Hematopoietic multipotent progenitor cell (in vitro differentiated cells): Measurements from ENCODE around the gene MCRS1. TPM values are rescaled to one million over a fixed set of nuclear protein-coding genes. Genes with fewer than 3 reads are reported as not detected.
A peak's percentile ranks its signal among the peaks of the same experiment; 100 is the strongest.

Experiments
- DNase-seq, 3 donors: peaks; one replicate each; pipeline ENCODE4 v3.0.0-alpha.2; 2011 to 2015; ENCODE audit warnings: low read depth in 2 of 3, low spot score in 2 of 3
- total RNA-seq: library from RNA; depleted of rRNA; stranded (reverse); fragments of >200 nt; gene quantifications from one replicate; pipeline ENCODE4 v1.2.3, GENCODE V29; 2012

Gene MCRS1
- total RNA-seq, 1 donor = 79.2 TPM

DNA sequence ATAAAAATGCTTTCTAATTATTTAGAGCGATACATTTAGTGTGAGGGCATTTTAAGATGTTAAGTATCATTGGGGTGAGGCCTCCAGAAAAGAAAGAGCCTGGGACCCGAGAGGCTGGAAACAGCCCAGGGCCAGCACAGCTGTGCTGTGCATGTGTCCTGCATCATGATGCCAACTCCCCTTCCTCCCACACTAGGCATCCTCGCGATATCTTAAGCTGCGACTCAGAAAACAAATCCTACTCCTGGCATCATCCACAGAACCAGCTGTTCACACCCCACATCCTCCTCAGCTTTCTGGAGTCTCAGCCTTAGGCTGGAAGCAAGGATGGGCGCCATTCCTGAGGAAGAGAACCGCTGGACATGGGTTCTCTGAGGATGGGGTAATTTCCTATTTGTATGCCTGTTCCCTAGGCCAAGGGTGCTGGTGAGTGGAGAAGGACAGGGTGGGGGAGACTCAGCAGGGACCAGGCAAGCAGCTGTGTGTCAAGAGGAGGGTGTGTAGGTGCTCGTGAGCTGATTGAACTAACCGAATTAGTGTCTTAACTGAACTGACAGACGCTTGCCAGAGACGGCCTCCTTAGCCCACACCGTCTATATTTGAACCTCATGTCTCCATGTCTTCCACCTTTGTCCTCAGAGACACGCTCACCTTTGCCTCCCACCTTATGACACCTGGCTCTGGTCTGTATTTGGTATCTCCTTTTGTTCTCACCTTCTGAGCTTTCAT lies 15.6 kb upstream of the MCRS1 start:
- no peak for DNase-seq

DNA sequence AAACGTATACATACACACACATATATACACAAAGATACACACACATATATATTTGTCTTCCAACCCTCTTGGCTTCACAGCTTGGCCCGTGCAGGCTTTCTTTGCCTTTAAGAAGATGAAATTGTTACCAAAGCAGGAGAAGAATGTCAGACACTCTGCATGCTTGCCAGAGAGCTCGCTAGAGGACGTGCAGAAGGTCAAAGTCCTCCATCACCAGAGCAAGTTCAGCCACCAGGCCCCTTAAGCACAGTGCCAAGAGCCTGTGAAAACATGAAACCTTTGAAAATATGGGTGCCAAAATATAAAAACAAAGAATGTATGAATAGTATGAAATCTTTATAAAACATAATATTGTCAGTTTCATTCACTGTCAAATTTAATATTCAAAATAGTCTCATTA lies 14.9 kb upstream of the MCRS1 start:
- DNase-seq = no peak

DNA sequence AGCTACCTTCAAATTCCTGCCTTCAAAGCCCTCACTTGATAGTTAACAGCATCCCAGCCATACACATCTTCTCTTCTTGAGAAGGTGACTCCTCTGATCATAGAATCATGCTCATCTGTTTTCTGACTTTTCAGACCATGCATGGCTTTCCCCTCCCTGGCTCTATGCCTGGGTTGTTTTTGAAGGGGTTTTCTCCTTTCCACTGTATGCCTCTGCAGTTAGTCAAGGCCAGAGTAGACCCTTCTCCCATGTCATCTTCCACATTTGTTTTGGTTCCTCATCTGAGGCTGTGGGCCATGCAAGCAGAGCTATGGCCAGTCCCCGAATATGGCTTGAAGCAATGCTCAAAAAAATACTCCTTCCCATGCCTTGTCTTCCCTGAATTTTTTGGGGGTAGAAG lies 14.3 kb upstream of the MCRS1 start:
- DNase-seq = no peak

DNA sequence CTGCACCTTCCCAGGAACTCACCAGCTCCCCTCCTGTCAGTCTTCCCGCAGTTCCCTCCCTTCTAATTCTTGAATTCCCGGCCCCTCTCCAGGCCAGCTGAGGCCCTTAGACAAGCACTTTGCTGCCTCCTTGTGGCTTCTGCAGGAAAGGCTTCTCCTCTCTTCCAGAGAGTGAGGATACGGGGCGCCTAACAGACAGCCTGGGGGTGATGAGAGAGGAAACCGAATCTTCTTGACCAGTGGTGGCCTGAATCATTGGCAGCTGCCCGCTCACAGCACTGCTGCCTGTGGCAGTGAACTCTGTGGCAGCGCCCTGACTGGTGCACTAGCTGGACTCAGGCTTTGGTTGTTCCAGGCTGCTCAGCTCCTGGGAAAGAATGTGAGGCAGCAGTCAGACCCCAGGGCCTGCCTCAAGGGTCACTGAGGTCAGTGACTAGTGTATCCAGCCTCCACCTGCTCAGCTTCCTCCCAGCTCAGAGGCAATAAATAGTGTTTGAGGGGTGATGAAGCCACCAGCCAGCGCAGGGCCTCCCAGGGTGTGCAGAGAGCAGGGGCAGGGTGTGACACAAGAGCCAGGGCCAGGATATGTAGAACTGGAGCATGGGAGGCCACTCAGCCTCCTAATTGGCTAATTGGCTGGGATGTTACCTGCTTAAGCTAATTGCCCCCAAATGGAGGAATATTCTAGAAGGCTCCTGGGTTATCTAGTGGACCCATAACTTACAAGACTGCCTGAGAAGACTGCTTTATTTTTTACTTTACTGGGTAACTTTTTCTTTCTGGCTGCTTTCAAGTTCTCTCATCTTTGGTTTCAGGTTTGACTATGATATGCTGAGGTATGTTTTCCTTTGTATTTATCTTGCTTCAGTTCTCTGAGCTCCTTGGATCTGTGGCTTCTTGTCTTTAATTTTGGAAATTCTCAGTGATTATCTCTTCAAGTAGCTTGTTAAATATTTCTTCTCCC lies 12.9 kb upstream of the MCRS1 start:
- peak; percentile 5 to 70 (median 40) for DNase-seq

DNA sequence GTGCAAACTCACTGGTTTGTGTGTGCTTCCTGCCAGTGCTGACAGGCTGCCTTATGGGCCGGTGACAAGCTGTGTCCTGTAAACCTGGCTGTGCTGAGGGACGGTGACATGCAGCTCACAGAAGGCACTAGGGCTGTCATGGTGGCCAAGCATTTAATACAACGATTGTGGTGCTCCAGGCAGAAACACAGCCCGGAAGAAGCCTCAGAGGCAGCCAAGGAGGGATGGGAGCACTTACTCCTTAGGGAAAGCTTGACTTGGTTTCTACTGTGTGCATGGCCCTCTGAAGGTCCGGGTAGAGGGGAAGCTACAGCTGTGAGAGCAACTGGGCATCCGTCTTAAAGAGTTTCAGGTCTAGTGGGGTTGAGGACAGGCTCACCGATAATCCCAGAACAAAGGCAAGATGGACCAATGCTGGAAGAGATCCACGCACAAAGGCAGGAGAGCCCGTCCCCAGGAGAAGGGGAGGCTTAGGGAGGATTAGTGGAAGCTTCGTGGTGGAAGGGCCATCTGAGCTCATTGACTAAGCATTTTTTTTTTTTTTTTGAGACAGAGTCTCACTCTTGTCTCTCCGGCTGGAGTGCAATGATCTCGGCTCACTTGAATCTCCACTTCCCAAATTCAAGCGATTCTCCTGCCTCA lies 10.7 kb upstream of the MCRS1 start:
- DNase-seq = no peak

DNA sequence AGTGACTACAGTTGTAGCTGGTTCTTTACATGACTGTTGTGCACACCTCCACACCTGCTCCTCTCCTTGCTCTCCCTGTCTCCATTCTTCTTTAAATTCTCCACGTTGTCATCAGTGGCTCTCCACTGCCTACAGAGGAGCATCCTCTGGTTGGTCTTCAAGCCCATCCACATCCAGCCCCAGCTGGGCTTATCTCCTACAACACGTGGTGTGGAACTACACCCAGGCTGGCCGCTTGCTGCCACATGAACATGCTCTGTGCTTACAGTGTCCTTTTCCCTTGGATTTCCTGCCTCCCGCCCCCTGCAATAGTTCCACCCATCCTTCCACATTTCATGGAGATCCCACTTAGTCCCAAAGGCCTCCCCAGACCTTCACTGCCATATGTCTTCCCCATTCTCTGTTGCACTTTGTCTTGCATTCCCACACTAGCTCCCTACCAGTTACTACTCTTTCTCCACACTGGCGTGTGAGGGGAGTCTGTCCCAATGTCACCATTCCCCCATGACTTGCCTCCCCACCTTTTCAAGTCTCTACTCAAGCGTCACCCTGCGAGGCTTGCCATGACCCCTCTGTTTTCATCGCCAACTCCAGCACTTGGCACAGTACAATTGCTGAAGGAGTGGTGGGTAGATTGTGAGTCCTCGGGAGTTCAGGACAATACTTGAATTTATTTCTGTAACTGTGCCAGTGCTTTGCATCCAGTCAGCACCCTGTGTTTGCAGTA lies 9.8 kb upstream of the MCRS1 start:
- DNase-seq = no peak

DNA sequence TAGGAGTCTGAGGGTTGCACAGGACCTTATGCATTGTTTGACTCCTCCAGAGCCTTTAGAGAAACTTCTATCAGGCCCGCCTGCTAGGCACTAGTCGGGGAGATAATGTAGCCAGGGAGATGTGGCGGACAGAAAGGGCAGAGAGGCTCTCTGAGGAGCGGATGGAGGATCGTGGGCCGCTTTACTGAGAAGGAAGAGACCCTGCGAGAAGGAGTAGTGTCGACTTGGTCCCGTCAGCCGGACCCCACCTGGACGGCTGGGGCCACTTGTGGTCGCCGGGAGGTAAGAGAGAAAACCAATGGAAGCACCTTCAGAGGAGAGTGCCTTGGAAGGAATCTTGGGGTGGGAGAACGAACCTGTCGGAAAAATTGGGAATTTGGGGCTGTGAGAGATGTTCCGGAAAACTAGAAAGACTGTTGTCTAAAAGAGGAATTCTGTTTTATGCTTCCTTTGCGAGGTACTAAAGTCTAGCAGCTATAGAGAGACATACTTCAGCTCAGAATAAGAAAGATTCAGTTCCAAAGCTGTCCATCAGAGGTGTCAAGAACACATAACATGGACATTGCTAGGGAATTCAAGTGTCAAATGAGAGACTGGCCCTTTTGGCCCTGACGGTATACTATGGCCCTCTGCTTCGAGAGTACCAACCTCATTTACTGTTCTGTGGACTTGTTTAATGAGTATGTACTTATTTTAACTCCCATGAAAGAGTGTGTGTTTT lies 660 bp upstream of the MCRS1 start:
- DNase-seq = peak in 1 of 3 donors; percentile 33

DNA sequence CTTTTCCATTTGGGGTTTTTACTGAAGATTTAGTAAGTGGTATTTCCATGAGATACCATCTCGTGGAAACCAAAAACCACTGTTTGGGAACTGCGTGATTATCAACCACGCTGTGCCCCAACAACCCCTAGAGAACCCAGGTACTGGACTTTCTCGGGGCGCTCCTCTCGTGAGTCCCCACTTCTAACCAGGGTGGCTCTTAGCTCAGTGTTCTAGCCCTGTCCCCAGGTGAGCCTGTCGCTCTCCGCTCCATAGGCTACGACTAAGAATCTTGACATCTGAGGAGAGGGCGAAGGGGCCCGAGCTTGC lies 686 bp downstream of the MCRS1 start:
- DNase-seq = no peak

DNA sequence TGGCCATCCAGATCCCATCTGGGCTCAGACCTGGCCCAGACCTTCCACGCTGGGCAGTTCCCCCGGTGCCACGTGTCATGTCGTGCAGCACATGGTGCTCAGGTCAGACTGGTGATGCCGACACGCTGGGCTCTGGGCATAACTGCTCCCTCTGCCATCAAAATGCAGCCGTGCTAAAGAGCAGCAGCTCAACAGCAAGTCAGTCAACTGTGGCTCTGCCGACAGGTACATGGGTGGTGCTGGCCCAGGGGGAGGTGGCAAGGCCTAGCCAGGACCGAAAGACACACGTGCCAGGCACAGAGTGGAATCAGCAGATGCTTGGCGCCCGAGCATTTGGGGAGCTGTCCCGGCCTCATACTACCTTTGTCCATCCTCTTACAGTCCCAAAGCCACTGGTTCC lies 1.6 kb downstream of the MCRS1 start:
- no peak for DNase-seq

DNA sequence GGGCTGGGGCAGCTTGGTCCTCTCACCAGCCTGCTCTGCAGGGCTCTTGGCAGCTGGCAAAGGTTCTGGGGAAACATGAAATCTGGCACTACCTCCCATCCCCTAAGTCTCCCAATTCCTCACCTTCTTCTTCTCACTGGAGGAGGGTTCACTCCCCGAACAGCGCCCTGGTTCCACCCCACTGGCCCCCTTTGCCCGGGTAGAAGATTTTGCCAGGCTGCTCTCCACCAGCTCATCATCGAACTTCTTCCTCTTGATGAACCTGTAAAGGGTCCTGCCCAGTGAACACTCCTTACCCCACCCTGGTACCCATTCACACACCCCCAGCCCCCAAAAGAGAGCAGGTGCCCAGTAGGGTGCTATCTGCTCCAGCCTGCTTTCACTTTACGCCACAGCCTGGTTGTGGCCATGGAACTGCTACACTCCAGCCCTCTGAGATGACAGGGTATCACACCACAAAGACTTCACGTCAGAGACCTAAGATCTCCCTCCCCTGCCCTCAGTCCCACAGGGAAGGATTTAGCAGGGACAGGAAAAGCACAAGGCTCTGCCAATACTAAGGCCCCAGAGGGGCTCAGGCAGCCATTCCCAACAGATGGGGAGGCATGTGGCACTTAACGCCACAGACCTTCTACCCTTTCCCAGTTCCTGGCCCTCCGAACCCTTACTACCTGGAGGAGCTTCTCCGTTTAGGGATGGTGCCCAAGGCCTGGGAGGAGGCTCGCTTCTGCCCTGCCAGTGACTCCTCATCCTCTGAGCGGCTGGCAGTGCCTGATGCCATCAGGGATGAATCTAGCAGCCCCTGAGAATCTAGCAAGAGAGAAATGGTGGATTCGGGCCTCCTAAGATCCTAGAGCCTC lies 2.3 kb downstream of the MCRS1 start:
- DNase-seq = no peak

DNA sequence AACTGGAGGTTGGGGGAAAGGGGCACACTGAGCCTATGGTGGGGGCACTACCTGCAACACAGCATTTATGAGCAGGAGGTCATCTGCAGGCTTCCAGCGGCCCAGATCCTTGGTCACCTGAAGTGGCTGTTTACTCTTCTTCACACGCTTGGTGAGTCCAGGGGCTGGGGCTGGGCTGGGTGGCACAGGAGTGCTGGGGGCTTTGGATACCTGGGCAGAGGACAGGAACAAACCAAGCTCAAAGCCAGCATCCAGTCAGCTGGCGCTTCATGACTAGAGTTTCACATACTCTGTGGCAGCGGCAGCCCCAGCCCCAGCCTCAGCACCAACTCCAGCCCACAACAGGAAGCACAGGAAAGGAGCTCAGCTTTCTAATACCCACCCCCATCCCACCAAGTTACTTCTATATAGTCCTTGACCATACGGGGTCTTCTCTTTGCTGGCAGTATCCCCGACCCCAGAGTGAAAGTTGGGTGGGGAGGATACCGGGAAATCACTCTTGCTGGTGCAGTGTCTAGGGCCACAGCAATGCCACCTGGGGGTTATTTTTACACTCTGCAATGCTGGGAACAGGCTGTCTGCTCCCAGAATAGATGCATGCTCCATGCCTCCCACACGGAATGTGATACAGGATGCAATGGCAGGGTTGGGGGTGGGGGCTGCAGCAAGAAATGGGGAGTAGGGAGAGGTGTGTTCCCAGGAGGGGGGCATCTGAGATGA lies 3.1 kb downstream of the MCRS1 start:
- DNase-seq = no peak

DNA sequence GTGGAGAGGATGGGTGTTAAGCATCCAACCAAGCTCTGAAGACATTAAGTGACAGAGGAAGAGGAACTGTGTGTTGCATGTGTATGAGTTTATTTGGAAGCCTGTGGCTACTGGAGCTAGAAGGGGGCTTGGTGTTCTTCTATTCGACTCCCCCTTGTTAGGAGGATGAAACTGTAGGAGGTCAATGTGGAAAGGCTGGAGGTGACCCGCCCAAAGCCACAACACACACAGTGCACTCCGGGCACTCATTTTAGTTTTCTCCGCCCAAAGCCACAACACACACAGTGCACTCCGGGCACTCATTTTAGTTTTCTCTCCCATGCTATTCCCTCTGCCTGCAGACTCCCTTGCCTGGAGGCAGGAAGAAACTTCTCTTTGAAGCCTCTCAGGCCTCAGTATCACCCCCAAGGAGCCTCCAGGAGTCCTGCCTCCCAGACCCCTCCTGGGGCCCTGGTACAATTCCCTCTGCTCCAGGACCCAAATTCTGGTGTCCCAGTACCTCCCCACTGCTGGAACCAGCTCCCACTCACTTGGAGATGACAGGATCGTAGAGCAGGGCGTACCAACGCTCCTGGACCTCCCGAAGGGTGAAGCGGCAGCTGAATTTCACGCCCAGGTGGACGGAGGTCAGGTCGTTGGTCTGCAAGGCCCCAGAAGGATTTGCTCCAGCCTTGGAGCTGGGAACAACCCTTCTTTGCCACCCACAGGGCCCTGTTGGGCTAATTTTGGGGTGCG lies 3.8 kb downstream of the MCRS1 start:
- DNase-seq = no peak

DNA sequence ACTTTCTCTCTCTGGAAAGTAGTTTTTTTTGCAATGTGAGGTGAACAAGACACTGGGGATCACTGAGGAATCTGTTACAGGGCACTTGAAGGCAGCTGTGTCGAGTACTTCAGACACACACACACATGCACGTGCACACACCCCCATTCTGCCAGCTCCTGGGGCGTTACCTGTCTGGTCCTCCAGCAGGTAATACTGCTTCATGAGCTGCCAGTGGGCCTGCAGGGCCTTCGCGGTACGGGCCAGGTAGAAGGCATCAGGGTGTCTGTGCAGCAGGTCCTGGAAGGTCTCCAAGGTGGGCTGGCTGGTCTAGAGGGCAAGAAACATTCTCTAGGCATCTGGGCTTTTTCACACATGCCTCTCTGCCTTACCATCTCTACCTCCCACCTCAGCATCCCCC lies 5.1 kb downstream of the MCRS1 start:
- no peak for DNase-seq

DNA sequence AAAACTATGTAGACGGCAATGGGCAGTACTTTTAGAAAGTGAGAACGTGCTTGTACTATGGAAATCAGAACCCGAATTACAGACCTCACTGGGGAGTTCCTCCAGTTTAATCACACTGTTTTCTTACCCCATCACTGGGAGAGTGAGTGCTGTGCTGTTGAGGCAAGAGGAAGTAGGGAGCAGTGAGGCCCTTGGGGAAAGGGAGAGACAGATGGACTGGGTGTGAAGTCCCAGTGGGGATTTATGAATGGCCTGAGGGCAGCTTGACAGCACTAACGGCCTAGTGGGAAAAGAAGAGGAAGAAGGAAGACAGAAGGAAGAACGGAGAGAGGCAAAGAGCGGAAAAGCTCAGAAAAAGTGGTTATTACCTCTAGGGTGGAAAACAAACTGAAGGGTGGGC lies 5.7 kb downstream of the MCRS1 start:
- no peak for DNase-seq

DNA sequence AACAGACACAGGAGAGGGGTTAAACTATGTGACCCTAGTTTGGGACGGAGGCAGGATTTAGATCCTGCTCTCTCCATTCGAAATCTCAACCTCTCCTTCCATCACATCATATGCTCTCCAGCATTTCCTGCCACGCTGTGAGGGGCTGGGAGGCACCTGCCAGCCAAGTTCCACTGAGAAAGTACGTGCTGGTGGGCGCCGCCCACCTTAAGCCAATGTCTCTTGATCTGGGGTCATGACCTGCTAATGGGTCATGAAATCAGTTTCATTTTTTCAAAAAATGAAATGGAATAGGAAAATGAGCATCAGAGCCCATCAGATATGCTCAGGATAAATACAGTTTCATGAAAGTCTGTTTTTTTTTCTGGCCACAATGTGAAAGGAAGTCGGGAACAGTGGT lies 7.2 kb downstream of the MCRS1 start:
- DNase-seq = no peak

DNA sequence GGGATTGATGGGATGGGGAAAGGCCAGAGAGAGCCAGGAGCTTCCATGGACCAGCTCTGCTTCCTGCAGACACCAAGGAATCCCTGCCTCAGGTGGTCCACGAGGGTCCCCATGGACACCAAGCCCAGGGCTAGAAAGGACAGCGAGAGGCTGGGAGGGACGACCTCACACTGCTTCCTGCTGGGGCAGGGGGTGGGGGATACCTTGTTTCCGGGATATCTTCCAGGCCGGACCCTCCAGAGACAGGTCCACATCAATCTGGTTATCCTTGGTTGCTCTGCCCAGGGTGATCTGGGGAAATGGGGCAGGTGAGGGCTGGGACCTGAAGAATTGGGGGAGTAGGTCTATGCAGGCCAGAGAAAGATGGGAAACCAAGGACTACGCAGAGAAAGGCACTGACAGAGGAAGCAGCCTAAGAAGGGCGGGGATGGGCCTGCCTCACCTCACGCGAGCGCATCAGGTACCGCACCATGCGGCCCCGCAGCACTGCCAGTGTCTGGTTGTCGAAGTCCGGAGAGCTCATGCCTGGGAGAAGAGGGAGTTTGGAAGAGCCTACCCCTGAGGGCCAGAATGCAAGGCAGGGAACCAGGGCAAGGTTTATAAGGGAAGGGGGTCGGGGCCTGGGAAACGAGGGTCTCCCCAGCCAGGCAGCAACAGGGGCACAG lies 8.8 kb downstream of the MCRS1 start:
- DNase-seq = no peak

DNA sequence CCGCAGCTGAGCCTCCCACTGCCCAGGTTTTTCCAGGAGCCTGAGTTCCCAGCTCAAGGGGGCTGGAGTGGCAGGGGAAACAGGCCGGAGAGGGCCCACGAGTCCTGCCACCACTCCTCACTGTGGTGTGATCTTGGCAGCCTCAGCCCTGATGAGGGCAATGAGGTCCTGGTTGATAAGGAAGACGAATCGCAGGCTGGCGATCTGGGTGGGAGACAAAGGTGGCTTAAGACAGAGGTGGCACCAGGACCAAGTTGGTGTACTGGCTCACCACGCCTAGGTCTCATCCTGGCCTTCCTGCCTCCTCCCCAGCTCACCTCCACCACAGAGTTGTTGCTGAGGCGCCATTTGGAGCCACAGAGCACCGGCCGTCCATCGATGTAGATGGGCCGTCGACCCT lies 9.4 kb downstream of the MCRS1 start:
- no peak for DNase-seq

DNA sequence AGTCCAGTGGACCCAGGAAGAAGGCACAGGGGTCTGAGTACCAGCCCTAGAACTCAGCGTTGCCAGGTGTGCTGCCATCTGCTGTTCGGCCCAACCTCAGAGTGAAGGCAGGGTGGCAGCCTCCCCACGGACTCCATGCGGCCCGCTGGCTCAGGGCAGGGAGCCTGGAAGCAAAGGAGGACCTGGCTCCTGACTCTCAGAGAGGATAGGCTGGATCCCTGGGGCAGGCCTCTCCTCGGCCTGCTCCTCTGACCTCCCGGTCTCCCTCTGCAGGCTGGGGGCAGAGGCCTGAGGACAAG lies 10.1 kb downstream of the MCRS1 start:
- no peak for DNase-seq
